Measurements from ENCODE around the gene CDH13. TPM values are rescaled to one million over a fixed set of nuclear protein-coding genes. Genes with fewer than 3 reads are reported as not detected.

CDH13 gene
- total RNA-seq, 2 experiments from 2014 or later, result not detected

GRCh38 chr16:83624429-83625120, 997.8 kb downstream of the CDH13 start:
- Mint-ChIP-seq H3K36me3 (ENCODE audit: low read depth) (no peaks in the 10 kb centered on the region), H3K9me3 (ENCODE audit: low read depth) (no peaks in the 10 kb centered on the region), H3K4me1 (no peaks in the 10 kb centered on the region), H3K27ac (no peak overlapping the region), H3K4me3 (no peak overlapping the region), H3K27me3 (no peaks in the 10 kb centered on the region)
- CTCF ChIA-PET, result no interaction called here
- POLR2A ChIA-PET, result no interaction called here
- ATAC-seq (no peak), DNase-seq (no peak)
- intact Hi-C loops (cut with DNase I, micrococcal nuclease), result no loop called here

GRCh38 chr16:83626204-83626603, 999.4 kb downstream of the CDH13 start:
- POLR2A ChIA-PET, result no interaction called here
- DNase-seq (no peak), ATAC-seq (no peak)
- CTCF ChIA-PET, result no interaction called here
- Mint-ChIP-seq H3K4me3 (no peak overlapping the region), H3K27me3 (no peaks in the 10 kb centered on the region), H3K9me3 (ENCODE audit: low read depth) (no peaks in the 10 kb centered on the region), H3K27ac (no peak overlapping the region), H3K36me3 (ENCODE audit: low read depth) (no peaks in the 10 kb centered on the region), H3K4me1 (no peaks in the 10 kb centered on the region)
- intact Hi-C loops (cut with DNase I, micrococcal nuclease), result no loop called here

DNA sequence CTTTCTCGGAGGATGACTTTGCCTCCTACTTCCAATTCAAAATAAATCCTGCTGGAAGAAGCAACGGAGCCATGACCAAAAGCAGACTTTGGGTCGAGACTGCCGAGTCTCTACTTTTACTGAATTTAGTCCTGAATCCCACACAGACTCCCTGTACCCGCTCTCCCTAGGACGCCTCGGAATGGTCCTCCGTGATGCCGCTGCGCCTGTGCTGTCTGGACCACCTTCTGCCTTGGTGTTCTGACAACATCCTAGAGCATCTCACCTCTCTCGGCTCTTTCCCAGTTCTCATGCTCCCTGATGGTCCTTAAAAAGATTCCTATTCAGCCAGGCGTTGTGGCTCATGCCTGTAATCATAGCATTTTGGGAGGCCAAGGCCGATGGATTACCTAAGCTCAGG, 999.9 kb downstream of the CDH13 start:
- ChIA-PET POLR2A (no interaction called here), CTCF (no interaction called here)
- ATAC-seq (no peak), DNase-seq (no peak)
- Mint-ChIP-seq H3K4me1 (no peaks in the 10 kb centered on the region), H3K9me3 (ENCODE audit: low read depth) (no peaks in the 10 kb centered on the region), H3K36me3 (ENCODE audit: low read depth) (no peaks in the 10 kb centered on the region), H3K4me3 (no peak overlapping the region), H3K27me3 (no peaks in the 10 kb centered on the region), H3K27ac (no peak overlapping the region)
- intact Hi-C loops (cut with DNase I, micrococcal nuclease), result no loop called here

DNA sequence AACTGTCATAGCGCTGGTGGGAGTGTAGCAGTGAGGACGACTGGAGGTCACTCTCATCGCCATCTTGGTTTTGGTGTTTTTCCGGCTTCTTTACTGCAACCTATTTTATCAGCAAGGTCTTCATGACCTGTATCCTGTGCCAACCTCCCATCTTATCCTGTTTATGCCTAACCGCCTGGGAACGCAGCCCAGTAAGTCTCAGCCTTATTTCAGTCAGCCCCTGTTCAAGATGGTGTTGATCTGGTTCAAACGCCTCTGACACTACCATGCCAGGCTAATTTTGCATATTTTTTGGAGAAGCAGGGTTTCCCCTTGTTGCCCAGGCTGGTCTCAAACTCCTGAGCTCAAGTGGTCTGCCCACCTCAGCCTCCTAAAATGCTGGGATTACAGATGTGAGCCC, 1001.2 kb downstream of the CDH13 start:
- ChIA-PET CTCF (no interaction called here), POLR2A (no interaction called here)
- DNase-seq (no peak), ATAC-seq (no peak)
- intact Hi-C loops (cut with DNase I, micrococcal nuclease), result no loop called here
- Mint-ChIP-seq H3K4me3 (no peak overlapping the region), H3K9me3 (ENCODE audit: low read depth) (no peaks in the 10 kb centered on the region), H3K27ac (no peak overlapping the region), H3K36me3 (ENCODE audit: low read depth) (no peaks in the 10 kb centered on the region), H3K27me3 (no peaks in the 10 kb centered on the region), H3K4me1 (no peaks in the 10 kb centered on the region)

GRCh38 chr16:83629426-83629825, 1002.7 kb downstream of the CDH13 start:
- H3K27ac Mint-ChIP-seq, result no peak overlapping the region
- ATAC-seq, result no peak
- CTCF ChIA-PET, result interaction anchor here (0.8 kb wide), 1 partner anchor 15 kb away, joined by 5 read pairs; no protein-coding TSS in a partner anchor
- DNase-seq, result no peak
- H3K27me3 Mint-ChIP-seq, result no peaks in the 10 kb centered on the region
- intact Hi-C loops (cut with DNase I, micrococcal nuclease), result no loop called here
- no peak overlapping the region for H3K4me3 Mint-ChIP-seq
- no peaks in the 10 kb centered on the region for H3K9me3 Mint-ChIP-seq (ENCODE audit: low read depth)
- POLR2A ChIA-PET, result no interaction called here
- no peaks in the 10 kb centered on the region for H3K36me3 Mint-ChIP-seq (ENCODE audit: low read depth)
- H3K4me1 Mint-ChIP-seq, result no peaks in the 10 kb centered on the region

DNA sequence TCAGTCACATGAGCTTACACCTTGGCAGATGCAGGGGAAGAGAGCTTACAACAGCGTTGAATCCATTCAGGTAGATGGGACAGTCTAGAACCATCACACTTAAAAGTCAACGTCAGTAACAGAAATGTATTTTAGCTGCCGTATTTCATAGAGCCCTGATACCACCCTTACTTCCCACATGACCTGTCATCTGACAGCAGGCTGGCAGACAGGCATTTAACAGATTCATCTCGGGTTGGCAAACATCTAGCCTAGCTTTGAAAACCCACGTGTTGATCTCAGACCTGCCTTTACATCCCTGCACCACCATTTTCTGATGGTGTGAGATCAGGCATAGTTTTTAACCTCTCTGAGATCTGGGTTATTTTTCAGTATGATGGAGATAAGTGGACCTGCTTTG, 1003.1 kb downstream of the CDH13 start:
- Mint-ChIP-seq H3K27ac (no peak overlapping the region), H3K4me1 (no peaks in the 10 kb centered on the region), H3K27me3 (no peaks in the 10 kb centered on the region), H3K9me3 (ENCODE audit: low read depth) (no peaks in the 10 kb centered on the region), H3K4me3 (no peak overlapping the region), H3K36me3 (ENCODE audit: low read depth) (no peaks in the 10 kb centered on the region)
- ChIA-PET CTCF (interaction anchor here (0.8 kb wide), 1 partner anchor 15 kb away, joined by 5 read pairs; no protein-coding TSS in a partner anchor), POLR2A (no interaction called here)
- intact Hi-C loops (cut with DNase I, micrococcal nuclease), result no loop called here
- ATAC-seq, result no peak
- no peak for DNase-seq

DNA sequence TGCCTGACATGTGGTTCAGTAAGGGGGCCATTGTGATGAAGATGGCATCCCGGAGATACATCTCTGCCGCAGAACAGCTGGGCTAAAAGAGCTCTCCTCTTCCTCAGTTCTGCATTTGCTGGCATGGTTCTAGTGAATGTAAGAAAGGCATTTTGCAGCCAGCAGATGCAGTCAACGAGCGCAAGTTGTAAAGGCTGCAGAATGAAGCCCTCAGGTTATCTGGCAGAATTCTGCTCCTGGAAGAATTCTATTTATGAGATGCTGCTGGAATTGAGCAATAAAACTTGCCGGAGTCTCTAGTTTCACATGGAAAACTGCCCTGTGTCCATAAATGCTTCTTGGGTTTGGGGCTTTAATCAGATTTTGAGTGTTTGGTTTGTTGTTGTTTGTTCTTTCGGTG, 1004.2 kb downstream of the CDH13 start:
- no peak for ATAC-seq
- no peaks in the 10 kb centered on the region for H3K27me3 Mint-ChIP-seq
- CTCF ChIA-PET, result no interaction called here

GRCh38 chr16:83633286-83633685, 1006.5 kb downstream of the CDH13 start:
- Mint-ChIP-seq H3K27me3 (no peaks in the 10 kb centered on the region), H3K27ac (no peak overlapping the region), H3K9me3 (ENCODE audit: low read depth) (no peaks in the 10 kb centered on the region), H3K4me3 (no peak overlapping the region), H3K4me1 (no peaks in the 10 kb centered on the region), H3K36me3 (ENCODE audit: low read depth) (no peaks in the 10 kb centered on the region)
- ATAC-seq (no peak), DNase-seq (no peak)
- POLR2A ChIA-PET, result no interaction called here
- CTCF ChIA-PET, result no interaction called here
- intact Hi-C loops (cut with DNase I, micrococcal nuclease), result no loop called here

More for the DNA sequence above, 1004.2 kb downstream of the CDH13 start:
- DNase-seq, result no peak
- no peak overlapping the region for H3K27ac Mint-ChIP-seq
- no peaks in the 10 kb centered on the region for H3K9me3 Mint-ChIP-seq (ENCODE audit: low read depth)
- POLR2A ChIA-PET, result no interaction called here
- H3K4me1 Mint-ChIP-seq, result no peaks in the 10 kb centered on the region
- no peaks in the 10 kb centered on the region for H3K36me3 Mint-ChIP-seq (ENCODE audit: low read depth)
- no peak overlapping the region for H3K4me3 Mint-ChIP-seq
- intact Hi-C loops (cut with DNase I, micrococcal nuclease), result no loop called here

GRCh38 chr16:83648347-83648746, 1021.6 kb downstream of the CDH13 start:
- DNase-seq (no peak), ATAC-seq (no peak)
- Mint-ChIP-seq H3K27me3 (peaks cover 6% of the 10 kb centered on the region), H3K4me3 (no peak overlapping the region), H3K36me3 (ENCODE audit: low read depth) (no peaks in the 10 kb centered on the region), H3K9me3 (ENCODE audit: low read depth) (no peaks in the 10 kb centered on the region), H3K27ac (no peak overlapping the region), H3K4me1 (no peaks in the 10 kb centered on the region)
- POLR2A ChIA-PET, result no interaction called here
- intact Hi-C loops (cut with DNase I, micrococcal nuclease), result no loop called here
- CTCF ChIA-PET, result no interaction called here

DNA sequence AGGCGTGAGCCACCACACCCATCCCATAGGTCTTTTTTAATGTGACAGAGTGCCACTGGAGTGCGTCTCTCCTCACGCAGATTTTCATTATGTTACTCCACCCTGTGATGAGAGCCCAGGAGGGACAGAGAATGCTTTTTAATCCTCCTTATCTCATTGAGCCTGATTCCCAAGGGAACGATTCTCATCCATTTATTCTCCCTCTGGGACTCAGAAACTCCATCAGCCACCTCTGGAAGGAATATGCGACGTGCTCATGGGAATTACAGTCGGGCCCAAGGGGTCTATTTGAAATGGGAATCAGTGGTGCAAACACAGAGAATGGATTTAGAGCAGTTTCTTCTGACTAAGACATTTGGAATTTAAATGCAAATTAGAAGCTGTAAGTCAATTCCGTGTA, 1025.1 kb downstream of the CDH13 start:
- Mint-ChIP-seq H3K27me3 (peaks cover 4% of the 10 kb centered on the region), H3K36me3 (ENCODE audit: low read depth) (no peaks in the 10 kb centered on the region), H3K27ac (no peak overlapping the region), H3K4me3 (no peak overlapping the region), H3K9me3 (ENCODE audit: low read depth) (no peaks in the 10 kb centered on the region), H3K4me1 (no peaks in the 10 kb centered on the region)
- intact Hi-C loops (cut with DNase I, micrococcal nuclease), result no loop called here
- ChIA-PET POLR2A (no interaction called here), CTCF (no interaction called here)
- ATAC-seq, result no peak
- no peak for DNase-seq

- DNase-seq, result no peak
- POLR2A ChIA-PET, result no interaction called here
- H3K4me1 Mint-ChIP-seq, result no peaks in the 10 kb centered on the region
- H3K36me3 Mint-ChIP-seq (ENCODE audit: low read depth), result no peaks in the 10 kb centered on the region
- ATAC-seq, result no peak
- H3K27me3 Mint-ChIP-seq, result peaks cover 3% of the 10 kb centered on the region
- CTCF ChIA-PET, result no interaction called here
- H3K4me3 Mint-ChIP-seq, result no peak overlapping the region
- intact Hi-C loops (cut with DNase I, micrococcal nuclease), result no loop called here
- H3K27ac Mint-ChIP-seq, result no peak overlapping the region
- no peaks in the 10 kb centered on the region for H3K9me3 Mint-ChIP-seq (ENCODE audit: low read depth)
Measured at GRCh38 chr16:83652943-83653342, 1026.2 kb downstream of the CDH13 start.

- H3K36me3 Mint-ChIP-seq (ENCODE audit: low read depth), result no peaks in the 10 kb centered on the region
- no peak for ATAC-seq
- DNase-seq, result no peak
- intact Hi-C loops (cut with DNase I, micrococcal nuclease), result no loop called here
- no peaks in the 10 kb centered on the region for H3K9me3 Mint-ChIP-seq (ENCODE audit: low read depth)
- H3K27me3 Mint-ChIP-seq, result peaks cover 3% of the 10 kb centered on the region
- no peak overlapping the region for H3K4me3 Mint-ChIP-seq
- ChIA-PET POLR2A (no interaction called here), CTCF (no interaction called here)
- H3K27ac Mint-ChIP-seq, result no peak overlapping the region
- H3K4me1 Mint-ChIP-seq, result no peaks in the 10 kb centered on the region
Measured at GRCh38 chr16:83653785-83654184, 1027.0 kb downstream of the CDH13 start.

- ATAC-seq (no peak), DNase-seq (no peak)
- Mint-ChIP-seq H3K4me3 (no peak overlapping the region), H3K36me3 (ENCODE audit: low read depth) (no peaks in the 10 kb centered on the region), H3K27me3 (no peaks in the 10 kb centered on the region), H3K4me1 (no peaks in the 10 kb centered on the region), H3K9me3 (ENCODE audit: low read depth) (no peaks in the 10 kb centered on the region), H3K27ac (no peak overlapping the region)
- ChIA-PET POLR2A (no interaction called here), CTCF (no interaction called here)
- intact Hi-C loops (cut with DNase I, micrococcal nuclease), result no loop called here
Measured at GRCh38 chr16:83660282-83660681, 1033.5 kb downstream of the CDH13 start.
